Activated CD8-positive, alpha-beta T cell treated with anti-CD3 and anti-CD28 coated beads for 36 hours (primary cell): ENCODE results near the gene TMEM14C. TPM values are rescaled to one million over a fixed set of nuclear protein-coding genes. Genes with fewer than 3 reads are reported as not detected.

Source experiments
- ATAC-seq: fragments of 200-7000 bp; cut with Tn5 transposase; one replicate; pipeline ENCODE4 v1.10.0; 2021; ENCODE audit warnings: mild to moderate bottlenecking, moderate library complexity
- CTCF ChIA-PET: fragments of 350-600 bp; sonication (Branson Sonifier 250); formaldehyde crosslinking; loops from one replicate; lab custom pipeline; 2021; ENCODE audit warnings: antibody characterized with exemption; lab: Charles Lee
- POLR2A ChIA-PET: fragments of 350-600 bp; sonication (Branson Sonifier 250); formaldehyde crosslinking; loops from one replicate; lab custom pipeline; 2021; ENCODE audit warnings: antibody characterized with exemption; lab: Charles Lee
- DNase-seq: peaks from one replicate; pipeline ENCODE4 v3.0.0-alpha.2; 2020
- H3K27ac Mint-ChIP-seq: one replicate; pipeline ENCODE4 v1.8.0; 2021; ENCODE audit warnings: mild to moderate bottlenecking, mixed read lengths
- H3K27me3 Mint-ChIP-seq: one replicate; pipeline ENCODE4 v1.8.0; 2021; ENCODE audit warnings: mixed read lengths
- H3K36me3 Mint-ChIP-seq: one replicate; pipeline ENCODE4 v1.8.0; 2021; ENCODE audit warnings: low read depth, mixed read lengths
- H3K4me1 Mint-ChIP-seq: one replicate; pipeline ENCODE4 v1.8.0; 2021; ENCODE audit warnings: low read depth, mixed read lengths
- H3K4me3 Mint-ChIP-seq: one replicate; pipeline ENCODE4 v1.8.0; 2021; ENCODE audit warnings: mild to moderate bottlenecking, moderate library complexity, mixed read lengths
- H3K9me3 Mint-ChIP-seq: one replicate; pipeline ENCODE4 v1.8.0; 2021; ENCODE audit warnings: mixed read lengths
- CTCF ChIP-seq: fragments of 200-600 bp; IDR thresholded peaks from one replicate; pipeline ENCODE4 v1.8.0; 2022; ENCODE audit warnings: antibody characterized with exemption, mild to moderate bottlenecking
- intact Hi-C: fragments of 100-400 bp; cut with micrococcal nuclease; formaldehyde crosslinking; loops from one replicate; pipeline ENCODE4 v1.10.0; 2022
- total RNA-seq, 2 experiments: library from RNA; stranded (reverse); gene quantifications; one replicate each; pipeline ENCODE4 v1.2.3, GENCODE V29; 2021

Gene TMEM14C
- total RNA-seq, 2 experiments from 2014 or later: 60.1 to 62.0 TPM

GRCh38 chr6:10682355-10682988 is 40.4 kb upstream of the TMEM14C start:
- intact Hi-C loops: no loop called here
- H3K27ac Mint-ChIP-seq: peak overlapping the region; percentile 72
- no peak for TF ChIP-seq CTCF
- H3K4me1 Mint-ChIP-seq: peaks cover 45% of the 10 kb centered on the region
- H3K9me3 Mint-ChIP-seq: peaks cover 1% of the 10 kb centered on the region
- POLR2A ChIA-PET: interaction anchor here (0.9 to 1.3 kb wide), 2 partner anchors 12 to 154 kb away, joined by 3 to 4 read pairs; no protein-coding TSS in a partner anchor
- CTCF ChIA-PET: interaction anchor here (0.6 kb wide), 1 partner anchor 127 kb away, joined by 3 read pairs; no protein-coding TSS in a partner anchor
- peak; percentile 22 for ATAC-seq
- no peak overlapping the region for H3K4me3 Mint-ChIP-seq
- no peak for DNase-seq
- H3K27me3 Mint-ChIP-seq: no peaks in the 10 kb centered on the region
- peaks cover 8% of the 10 kb centered on the region for H3K36me3 Mint-ChIP-seq

GRCh38 chr6:10684618-10685017 is 38.3 kb upstream of the TMEM14C start:
- Mint-ChIP-seq H3K9me3 (peaks cover 1% of the 10 kb centered on the region), H3K4me3 (peak overlapping the region; percentile 52), H3K4me1 (peaks cover 44% of the 10 kb centered on the region), H3K36me3 (peaks cover 8% of the 10 kb centered on the region), H3K27ac (peak overlapping the region; percentile 92), H3K27me3 (no peaks in the 10 kb centered on the region)
- TF ChIP-seq CTCF: no peak
- no peak for ATAC-seq
- intact Hi-C loops: no loop called here
- ChIA-PET POLR2A (interaction anchor here (0.7 to 1.2 kb wide), 2 partner anchors 35 to 63 kb away, joined by 3 to 4 read pairs; partner anchors contain the start of gene TMEM14B), CTCF (interaction anchor here (1.7 kb wide), 1 partner anchor 207 kb away, joined by 4 read pairs; no protein-coding TSS in a partner anchor)
- no peak for DNase-seq

- H3K27me3 Mint-ChIP-seq: no peaks in the 10 kb centered on the region
- ChIA-PET POLR2A (interaction anchor here (0.9 kb wide), 1 partner anchor 9 kb away, joined by 7 read pairs; the partner anchor contains the start of genes C6orf52 and PAK1IP1), CTCF (interaction anchor here (1.2 kb wide), 1 partner anchor 156 kb away, joined by 4 read pairs; no protein-coding TSS in a partner anchor)
- H3K36me3 Mint-ChIP-seq: peaks cover 8% of the 10 kb centered on the region
- peaks cover 42% of the 10 kb centered on the region for H3K4me1 Mint-ChIP-seq
- H3K4me3 Mint-ChIP-seq: peak overlapping the region; percentile 52
- no peak for TF ChIP-seq CTCF
- peak overlapping the region; percentile 92 for H3K27ac Mint-ChIP-seq
- intact Hi-C loops: no loop called here
- H3K9me3 Mint-ChIP-seq: peaks cover 1% of the 10 kb centered on the region
- ATAC-seq (peak; percentile 67), DNase-seq (peak; percentile 65)
These were observed 37.6 kb upstream of the TMEM14C start for GRCh38 chr6:10685092-10685915.

GRCh38 chr6:10686901-10687300 is 36.0 kb upstream of the TMEM14C start:
- ATAC-seq: no peak
- Mint-ChIP-seq H3K27ac (no peak overlapping the region), H3K9me3 (peaks cover 1% of the 10 kb centered on the region), H3K4me1 (peaks cover 42% of the 10 kb centered on the region), H3K36me3 (peaks cover 4% of the 10 kb centered on the region), H3K4me3 (no peak overlapping the region), H3K27me3 (no peaks in the 10 kb centered on the region)
- intact Hi-C loops: no loop called here
- ChIA-PET CTCF (interaction anchor here (1.4 kb wide), 1 partner anchor 208 kb away, joined by 3 read pairs; no protein-coding TSS in a partner anchor), POLR2A (no interaction called here)
- DNase-seq: no peak
- no peak for TF ChIP-seq CTCF
